Raji (cell line): Measurements from ENCODE around the gene SIRPA.

Source experiments
- POLR2A ChIP-seq: IDR thresholded peaks from 2 replicates; pipeline ENCODE4 v1.6.1; 2011; ENCODE audit warnings: low read depth, low read length, control low read depth; ENCODE audit not compliant: insufficient read depth

The SIRPA gene

DNA sequence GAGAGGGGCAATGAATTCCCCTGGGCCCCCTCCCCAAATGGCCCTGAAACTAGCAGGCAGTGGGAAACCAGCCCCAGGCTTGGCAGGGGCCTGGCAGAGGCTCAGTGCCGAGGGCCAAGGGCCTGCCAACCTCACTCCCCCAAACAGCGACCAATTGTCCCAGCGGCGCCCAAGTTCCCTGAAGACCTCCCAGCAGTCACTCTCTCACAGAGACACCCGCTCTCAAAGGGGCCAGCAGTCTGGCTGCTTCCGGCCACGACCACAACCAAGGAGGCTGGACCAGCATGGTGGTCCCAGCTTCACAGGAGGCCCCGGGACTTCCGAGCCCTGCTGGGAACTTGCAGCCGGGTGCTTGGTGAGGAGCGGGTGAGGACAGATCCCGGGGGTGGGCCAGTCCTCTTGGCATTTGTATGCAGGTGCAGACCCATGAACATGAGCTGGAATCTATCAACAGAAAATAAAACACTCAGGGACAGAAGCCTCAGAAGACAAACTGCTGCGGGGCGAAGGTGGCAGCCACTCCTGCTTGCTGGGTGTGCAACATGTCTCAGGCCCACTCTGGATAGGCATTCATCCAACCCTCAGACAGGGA is 17.5 kb upstream of the SIRPA start:
- no peak for TF ChIP-seq POLR2A

DNA sequence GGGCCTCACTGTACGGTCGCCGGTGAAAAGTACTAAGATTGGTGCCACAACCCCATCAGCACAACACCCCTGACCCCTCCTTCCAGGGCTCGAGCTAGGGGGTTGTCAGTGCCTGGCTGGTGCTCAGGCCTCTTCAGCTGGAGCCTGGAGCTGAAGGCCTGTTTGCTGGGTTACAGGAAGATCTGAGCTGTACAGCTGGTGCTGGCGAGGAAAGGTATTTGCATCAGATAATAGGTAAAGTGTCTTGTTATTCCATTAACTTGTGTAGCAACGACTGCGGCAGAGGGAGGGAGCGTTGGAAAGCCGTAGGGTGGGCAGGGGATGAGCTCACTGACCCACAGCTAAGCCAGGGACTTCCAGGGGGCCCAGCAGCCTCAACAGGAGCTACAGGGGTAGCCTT is 15.8 kb upstream of the SIRPA start:
- TF ChIP-seq POLR2A: no peak

DNA sequence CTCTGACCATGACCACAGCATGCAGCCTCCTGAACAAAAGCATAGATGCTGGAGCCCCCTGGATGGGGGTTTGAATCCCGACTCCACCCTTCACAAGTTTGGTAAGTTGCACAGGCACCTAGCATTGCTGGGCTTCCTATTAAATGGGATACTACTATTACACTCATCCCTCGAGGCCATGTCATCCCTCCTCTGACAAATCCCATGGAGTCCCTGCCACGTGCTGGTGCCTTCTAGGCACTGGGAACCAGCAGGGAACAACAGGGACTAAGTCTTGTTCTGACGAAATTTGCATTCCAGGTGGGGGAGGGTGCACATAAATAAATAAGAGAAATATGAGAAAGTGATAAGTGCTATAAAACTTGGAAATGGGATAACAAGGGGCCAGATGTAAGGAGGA is 15.3 kb upstream of the SIRPA start:
- TF ChIP-seq POLR2A: no peak

DNA sequence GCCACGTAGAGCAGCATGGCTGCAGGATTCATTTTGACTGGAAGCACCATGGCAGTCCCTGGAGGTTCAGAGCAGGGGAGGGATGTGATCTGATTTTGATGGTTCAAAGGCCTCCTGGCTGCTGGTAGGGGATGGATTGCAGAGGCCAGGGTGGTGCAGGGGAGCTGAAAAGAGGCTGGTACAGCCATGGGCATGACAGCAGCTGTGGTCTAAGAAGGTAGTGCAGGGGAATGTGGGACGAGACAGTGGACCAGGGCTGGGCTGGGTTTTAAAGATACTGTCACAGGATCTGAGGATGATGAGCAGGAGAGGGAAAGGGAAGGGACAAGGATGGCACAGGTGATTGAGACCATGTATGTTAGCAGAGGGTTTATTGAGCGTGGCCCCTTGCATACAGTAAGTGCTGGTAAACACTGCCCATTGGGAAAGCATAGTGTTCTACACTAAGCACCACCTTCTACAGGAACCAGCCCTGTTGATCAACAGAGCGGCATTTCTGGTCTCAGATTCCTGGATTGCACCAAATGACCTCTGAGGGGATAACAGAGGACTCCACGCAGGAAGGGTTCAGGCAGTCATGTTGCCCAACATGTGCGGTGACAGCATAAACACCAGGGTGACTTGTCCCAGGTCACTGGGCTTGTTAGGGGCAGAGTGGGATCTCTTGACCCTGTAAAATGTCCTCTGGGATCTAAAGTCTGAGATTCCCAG is 14.5 kb upstream of the SIRPA start:
- TF ChIP-seq POLR2A: no peak

DNA sequence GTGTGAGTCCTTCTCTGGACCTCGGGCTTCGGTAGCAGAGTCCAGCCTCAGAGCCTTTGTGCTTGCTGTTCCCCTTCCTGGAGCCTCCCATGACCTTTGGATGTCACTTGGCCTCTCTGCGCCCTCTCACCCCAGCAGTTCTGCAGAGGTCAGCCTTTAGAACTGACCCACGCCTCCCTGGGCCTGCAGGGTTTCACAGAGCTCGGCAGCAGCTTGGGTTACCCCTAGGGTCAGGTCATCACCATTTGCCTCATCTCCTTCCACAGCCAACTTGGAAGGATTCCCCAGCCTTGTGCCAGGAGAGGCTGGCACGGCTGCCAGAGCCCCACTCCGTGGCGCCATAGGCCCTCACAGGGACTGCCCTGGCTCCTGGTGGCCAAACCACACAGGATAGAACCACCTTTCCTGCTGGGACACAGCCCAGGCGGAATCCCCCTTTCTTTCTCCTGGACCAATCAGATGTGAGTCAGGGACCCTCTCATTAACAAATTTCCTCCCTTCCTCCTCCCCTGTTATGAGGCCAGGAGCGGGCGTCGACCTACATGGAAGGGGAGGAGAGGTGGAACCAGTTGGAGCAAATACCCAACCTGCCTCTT is 13.9 kb upstream of the SIRPA start:
- no peak for TF ChIP-seq POLR2A

DNA sequence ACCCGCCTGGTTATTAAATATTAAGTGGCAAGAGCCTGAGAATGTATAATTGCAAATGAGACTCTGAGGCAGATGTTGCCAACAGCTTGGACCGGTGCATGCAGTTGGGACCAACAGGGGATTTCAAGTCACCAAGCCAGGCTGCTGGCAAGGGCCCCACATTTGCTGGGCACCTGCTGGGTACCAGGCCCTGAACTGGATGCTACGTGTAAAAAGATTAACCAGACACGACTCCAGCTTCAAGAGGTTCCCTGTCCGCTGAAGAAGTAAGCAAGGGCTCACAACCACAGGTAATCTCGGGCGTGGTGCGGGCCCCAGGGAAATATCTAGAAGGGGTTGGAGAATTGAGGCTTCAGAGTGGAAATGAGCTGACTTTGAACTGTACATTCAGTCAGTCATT is 13.2 kb upstream of the SIRPA start:
- no peak for TF ChIP-seq POLR2A

DNA sequence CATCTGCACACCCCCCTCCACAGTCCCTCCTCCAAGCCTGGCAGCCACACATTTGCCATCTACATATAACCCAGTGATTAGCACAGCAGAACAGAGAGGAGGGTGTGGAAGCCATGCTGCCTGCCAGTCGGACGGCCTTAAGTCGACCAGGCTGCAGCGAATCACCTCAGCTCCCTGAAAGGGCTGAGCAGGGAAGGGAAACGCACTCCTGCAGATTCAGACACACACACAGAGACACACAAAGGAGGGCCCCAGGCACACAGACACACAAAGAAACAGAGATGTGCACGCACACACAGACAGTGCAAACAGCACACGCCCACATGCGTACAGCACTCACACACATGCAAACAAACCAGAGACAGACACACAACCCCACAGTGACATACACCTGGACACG is 11.2 kb upstream of the SIRPA start:
- TF ChIP-seq POLR2A: no peak

DNA sequence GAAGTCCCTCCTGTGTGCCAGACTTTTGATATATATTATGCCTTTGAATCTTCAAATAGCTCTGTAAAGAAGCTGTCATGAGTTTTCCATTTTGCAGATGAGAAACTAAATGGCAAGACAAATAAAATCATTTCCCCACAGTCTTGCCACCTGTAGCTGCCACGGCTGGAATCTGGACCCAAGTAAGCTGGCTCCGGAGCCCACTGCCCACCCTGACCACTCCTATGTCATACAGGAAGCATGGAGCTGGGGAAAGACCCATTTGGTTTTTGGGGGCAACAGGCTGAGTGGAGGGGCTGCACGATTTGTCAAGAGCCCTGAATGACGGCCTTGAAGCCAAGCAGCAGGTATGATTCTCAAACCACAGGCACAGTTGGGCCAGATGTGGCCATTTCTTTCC is 10.0 kb upstream of the SIRPA start:
- TF ChIP-seq POLR2A: no peak

DNA sequence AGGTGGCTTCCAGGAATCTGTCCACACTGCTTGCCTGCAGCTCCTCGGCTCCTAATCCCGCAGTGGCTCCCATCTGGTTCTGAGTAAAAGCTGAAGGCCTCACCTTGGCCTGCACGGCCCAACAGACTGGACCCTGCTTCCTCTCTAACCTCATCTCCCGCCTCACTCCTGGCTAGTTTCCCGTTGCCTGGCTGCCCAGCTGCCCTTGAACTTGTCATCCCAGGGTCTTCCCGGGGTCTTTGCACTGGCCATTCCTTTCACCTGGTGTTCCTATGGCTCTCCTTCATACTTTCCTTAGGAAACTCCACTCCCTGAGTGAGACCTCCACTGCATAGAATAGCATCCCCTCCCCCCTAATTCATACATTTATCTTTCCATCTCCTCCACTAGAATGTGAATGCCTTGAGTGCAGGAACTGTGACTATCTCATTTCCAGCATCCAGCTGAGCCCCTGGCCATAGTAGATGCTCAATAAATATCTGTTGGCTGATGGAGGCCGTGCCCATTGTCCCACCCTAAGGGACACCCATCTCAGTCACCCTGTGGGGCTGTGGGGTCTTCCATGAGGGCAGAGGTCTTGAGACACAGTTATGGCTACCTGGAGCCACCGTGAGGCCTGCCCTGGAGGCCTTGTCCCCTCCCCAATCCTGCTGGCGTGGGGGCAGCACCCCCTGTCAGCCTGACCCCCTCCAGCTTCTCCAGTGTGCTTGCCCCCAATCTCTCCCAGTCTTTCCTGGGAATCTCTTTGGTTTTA is 9.1 kb upstream of the SIRPA start:
- no peak for TF ChIP-seq POLR2A

DNA sequence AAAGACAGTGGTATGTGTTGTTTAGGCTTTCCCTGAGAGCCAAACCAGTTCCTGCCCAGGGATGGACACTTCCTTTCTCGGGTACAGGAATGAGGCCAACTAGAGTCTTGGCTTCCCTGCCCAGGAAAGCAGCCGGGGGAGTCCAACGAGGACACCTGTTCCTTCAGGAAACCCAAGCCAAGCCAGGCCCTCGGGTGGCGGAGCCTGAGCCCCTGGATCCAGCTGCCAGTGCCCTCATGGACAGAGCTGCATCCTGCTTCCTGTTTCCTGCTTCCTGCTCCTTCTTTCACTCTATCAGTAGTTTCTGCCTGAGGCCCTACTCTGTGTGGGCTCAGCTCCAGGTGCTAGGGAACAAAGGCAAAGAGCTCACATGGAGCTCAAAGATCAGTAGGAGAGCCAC is 7.9 kb upstream of the SIRPA start:
- TF ChIP-seq POLR2A: no peak

DNA sequence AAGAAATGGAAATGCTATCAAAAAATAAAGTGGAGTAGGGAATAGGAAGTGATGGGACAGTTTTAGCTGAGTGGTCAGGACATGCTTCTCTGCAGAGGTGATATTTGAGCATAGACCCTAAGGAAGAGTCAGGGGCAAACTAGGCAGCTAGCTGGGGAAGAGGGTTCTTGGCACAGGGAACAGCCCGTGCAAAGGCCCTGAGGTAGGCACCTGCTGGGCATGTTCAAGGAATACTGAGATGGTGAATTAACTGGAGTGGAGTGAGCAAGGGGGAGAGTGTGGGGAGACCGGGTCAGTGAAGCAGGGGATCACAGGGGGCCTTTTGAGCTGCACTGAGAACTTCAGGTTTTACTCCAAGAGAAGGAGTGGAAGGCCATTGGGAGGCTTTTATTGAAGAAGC is 7.5 kb upstream of the SIRPA start:
- TF ChIP-seq POLR2A: no peak

DNA sequence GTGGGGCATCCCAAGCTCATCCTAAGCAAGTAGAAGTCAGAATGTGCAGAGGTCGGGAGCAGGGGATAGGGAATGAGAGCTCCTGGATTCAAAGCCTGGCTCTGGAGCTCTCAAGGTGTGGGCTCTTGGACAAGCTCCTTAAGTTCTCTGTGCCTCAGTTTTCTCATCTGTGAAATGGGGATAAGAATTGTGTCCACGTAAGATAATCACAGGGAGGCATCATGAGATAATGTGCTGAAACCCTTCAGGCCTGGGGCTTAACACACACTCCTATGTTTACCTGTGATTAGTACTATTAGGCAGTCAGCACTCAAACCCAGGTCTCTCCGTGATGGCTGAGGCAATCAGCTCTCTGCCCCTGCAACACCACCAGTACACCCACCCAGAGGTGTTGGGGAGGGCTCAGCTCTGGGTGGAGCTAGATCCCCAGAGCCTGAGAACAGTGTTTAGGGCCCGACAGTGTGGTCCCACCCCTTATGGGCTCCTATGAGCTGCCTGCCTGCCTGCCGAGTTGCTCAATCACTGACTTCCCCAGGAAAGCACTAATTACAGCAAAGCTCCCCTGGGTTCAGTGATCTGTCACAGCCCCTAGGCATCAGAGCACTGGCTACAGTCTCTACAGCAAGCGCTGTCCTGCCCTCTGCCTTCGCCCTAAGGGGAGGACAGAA is 6.3 kb upstream of the SIRPA start:
- TF ChIP-seq POLR2A: no peak

DNA sequence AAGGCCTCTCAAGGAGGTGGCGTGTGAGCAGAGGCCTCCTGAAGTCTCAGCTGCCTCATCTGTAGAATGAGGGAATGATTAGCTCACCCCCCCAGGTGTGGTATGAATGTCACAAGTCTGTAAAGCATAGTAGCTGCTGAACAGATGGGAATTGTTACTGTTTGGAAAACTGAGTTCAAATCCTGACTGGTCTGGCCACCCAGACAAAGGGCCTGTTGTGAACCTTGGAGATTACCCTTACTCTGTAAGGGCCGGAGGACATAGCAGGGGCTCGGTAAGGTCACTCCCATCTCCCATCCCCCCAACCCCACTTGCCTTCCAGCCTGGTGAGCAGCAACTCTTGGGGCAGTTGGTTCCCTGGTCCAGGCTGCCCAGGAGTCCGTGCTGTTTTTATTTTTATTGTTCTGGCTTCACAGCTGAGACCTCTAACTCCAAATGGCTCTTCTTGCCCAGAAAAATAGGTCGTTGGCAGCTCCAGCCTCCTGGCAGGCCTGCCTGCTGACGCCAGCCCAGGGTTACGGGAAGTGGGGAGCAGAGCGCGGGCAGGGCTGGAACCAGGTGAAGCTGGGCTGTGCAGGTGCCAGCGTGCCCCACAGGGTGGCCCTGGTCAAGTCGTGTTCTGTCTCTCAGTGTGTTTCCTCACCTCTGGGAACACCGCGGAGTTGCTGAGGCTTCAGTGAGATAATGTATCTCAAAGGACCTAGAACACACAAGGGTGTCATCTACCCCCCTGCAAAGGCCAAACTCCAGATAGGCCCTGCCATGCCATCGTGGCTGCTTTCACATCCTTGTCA is 4.5 kb upstream of the SIRPA start:
- no peak for TF ChIP-seq POLR2A

DNA sequence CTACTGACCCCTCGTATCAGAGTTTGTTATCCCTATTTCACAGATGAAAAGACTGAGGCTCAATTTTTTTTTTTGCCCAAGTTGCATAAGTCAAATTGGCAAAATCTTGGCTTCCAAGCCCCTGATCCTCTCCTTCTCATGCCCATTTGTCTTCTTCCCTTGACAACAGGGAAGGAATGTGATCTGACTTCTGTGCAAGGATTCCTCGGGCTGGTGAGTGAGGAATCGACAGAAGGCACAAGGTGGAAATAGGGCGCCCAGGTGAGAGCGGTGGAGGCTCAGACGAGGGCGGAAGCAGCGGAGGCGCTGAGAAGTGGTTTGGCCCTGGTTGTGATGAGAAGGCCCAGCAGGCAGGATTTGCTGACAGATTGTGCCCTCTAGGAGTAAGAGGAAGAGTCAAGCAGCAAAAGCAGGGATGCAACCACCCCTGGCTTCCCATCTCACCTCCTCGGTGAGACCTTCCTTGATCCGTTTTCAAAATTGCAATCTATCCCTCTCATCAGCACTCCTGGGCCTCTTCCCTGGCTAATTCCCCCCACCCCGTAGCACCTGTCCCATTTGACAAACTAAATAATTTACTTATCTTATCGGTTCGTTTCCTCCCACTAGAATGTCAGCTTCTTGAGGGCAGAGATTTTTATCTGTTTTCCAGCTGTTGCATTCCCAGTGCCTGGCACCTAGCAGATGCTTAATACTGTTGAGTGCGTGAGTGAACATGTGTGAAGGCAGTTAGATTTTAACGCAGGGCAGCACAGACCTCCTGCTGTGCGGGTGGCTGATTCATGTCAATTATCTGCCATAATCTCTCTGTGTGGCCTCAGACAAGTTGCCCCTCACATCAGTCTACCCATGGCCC is 3.7 kb upstream of the SIRPA start:
- TF ChIP-seq POLR2A: no peak

DNA sequence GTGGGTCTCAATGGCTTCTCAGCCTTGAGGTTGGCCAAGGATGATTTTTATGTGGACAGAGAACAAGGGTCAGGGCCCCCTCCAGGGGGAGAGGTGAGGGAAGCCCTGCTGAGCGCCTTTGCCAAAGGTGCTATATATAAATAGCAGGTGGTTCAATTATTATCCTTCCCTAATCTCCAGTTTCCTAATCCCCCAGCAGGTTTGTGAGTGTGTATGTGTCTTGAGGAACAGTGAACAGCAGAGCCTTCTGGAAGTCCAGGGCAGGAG is 3.2 kb upstream of the SIRPA start:
- TF ChIP-seq POLR2A: no peak
